PFSK-1 (cell line): ENCODE data around the gene IQSEC3.

ENCODE experiments used
- FOXP2 ChIP-seq: optimal IDR thresholded peaks from 2 replicates; pipeline ENCODE3; 2011; ENCODE audit warnings: borderline replicate concordance, control low read depth, inconsistent platforms; ENCODE audit not compliant: insufficient read depth; ENCODE audit errors: extremely low read length, extremely low read depth
- POLR2AphosphoS5 ChIP-seq: IDR thresholded peaks from 2 replicates; pipeline ENCODE4 v1.6.1; 2012; ENCODE audit warnings: low read depth, mild to moderate bottlenecking, control low read depth, low read length, moderate library complexity
- REST ChIP-seq, 2 experiments: IDR thresholded peaks; 2 replicates each; pipeline versions ENCODE4 v1.6.1 to v1.8.0; 2011 to 2012; ENCODE audit warnings: low read depth in 2 of 2, low read length in 2 of 2, control low read depth in 1 of 2, inconsistent platforms in 1 of 2, mild to moderate bottlenecking in 1 of 2, moderate library complexity in 1 of 2; ENCODE audit not compliant: insufficient read depth in 1 of 2
- SIN3A ChIP-seq: IDR thresholded peaks from 2 replicates; pipeline ENCODE4 v1.6.1; 2012; ENCODE audit warnings: mild to moderate bottlenecking, low read length, moderate library complexity, borderline replicate concordance; ENCODE audit not compliant: insufficient read depth
- TAF1 ChIP-seq: IDR thresholded peaks from 2 replicates; pipeline ENCODE4 v1.6.1; 2012; ENCODE audit warnings: low read length, control low read depth, borderline replicate concordance; ENCODE audit not compliant: insufficient read depth

IQSEC3 gene

GRCh38 chr12:202081-202731 is 135.6 kb downstream of the IQSEC3 start:
- TF ChIP-seq TAF1: no peak
- no peak for TF ChIP-seq REST (IDR thresholded peaks at IDR 0.05; ENCODE audit: insufficient read depth in 1 of 2, low read depth in 2 of 2, low read length in 2 of 2)
- no peak for TF ChIP-seq FOXP2
- no peak for TF ChIP-seq POLR2AphosphoS5
- TF ChIP-seq SIN3A: no peak

GRCh38 chr12:203074-203461 is 136.5 kb downstream of the IQSEC3 start:
- TF ChIP-seq POLR2AphosphoS5 (no peak), REST (IDR thresholded peaks at IDR 0.05; ENCODE audit: insufficient read depth in 1 of 2, low read depth in 2 of 2, low read length in 2 of 2) (no peak), TAF1 (no peak), SIN3A (no peak), FOXP2 (no peak)

- TF ChIP-seq POLR2AphosphoS5 (no peak), FOXP2 (no peak), REST (IDR thresholded peaks at IDR 0.05; ENCODE audit: insufficient read depth in 1 of 2, low read depth in 2 of 2, low read length in 2 of 2) (no peak), TAF1 (no peak), SIN3A (no peak)
These were observed 137.1 kb downstream of the IQSEC3 start for GRCh38 chr12:203462-204260.

- no peak for TF ChIP-seq FOXP2
- TF ChIP-seq REST (IDR thresholded peaks at IDR 0.05; ENCODE audit: insufficient read depth in 1 of 2, low read depth in 2 of 2, low read length in 2 of 2): no peak
- TF ChIP-seq POLR2AphosphoS5: no peak
- TF ChIP-seq SIN3A: no peak
These were observed 137.7 kb downstream of the IQSEC3 start for GRCh38 chr12:204261-204678.
